Endodermal cell (in vitro differentiated cells): ENCODE data around the gene RALGAPA1. TPM values are rescaled to one million over a fixed set of nuclear protein-coding genes. Genes with fewer than 3 reads are reported as not detected.

Source experiments
- DNase-seq: peaks from one replicate; pipeline ENCODE4 v3.0.0-alpha.2; 2017
- H3K27ac ChIP-seq: 2 replicates; pipeline ENCODE4 v1.5.1; 2013; ENCODE audit warnings: mild to moderate bottlenecking, low read depth, low read length, moderate library complexity
- H3K27me3 ChIP-seq: 2 replicates; pipeline ENCODE4 v1.6.1; 2013; ENCODE audit warnings: mild to moderate bottlenecking, low read length, moderate library complexity; ENCODE audit not compliant: insufficient read depth, control insufficient read depth, poor library complexity, severe bottlenecking
- H3K36me3 ChIP-seq: 2 replicates; pipeline ENCODE4 v1.7.0; 2013; ENCODE audit warnings: mild to moderate bottlenecking, low read length, moderate library complexity; ENCODE audit not compliant: control insufficient read depth, insufficient read depth
- H3K4me1 ChIP-seq: one replicate; pipeline ENCODE4 v1.7.0; 2013; ENCODE audit warnings: low read length; ENCODE audit not compliant: control insufficient read depth, insufficient read depth
- H3K4me3 ChIP-seq: 2 replicates; pipeline ENCODE4 v1.5.1; 2013; ENCODE audit warnings: mild to moderate bottlenecking, low read length, moderate library complexity
- H3K9ac ChIP-seq: 2 replicates; pipeline ENCODE4 v1.6.1; 2013; ENCODE audit warnings: mild to moderate bottlenecking, low read length, moderate library complexity; ENCODE audit not compliant: poor library complexity, severe bottlenecking; ENCODE audit errors: extremely low read depth
- H3K9me3 ChIP-seq: 2 replicates; pipeline ENCODE4 v1.6.1; 2013; ENCODE audit warnings: mild to moderate bottlenecking, low read length, moderate library complexity; ENCODE audit not compliant: control insufficient read depth
- H3K27ac Mint-ChIP-seq: 2 replicates; pipeline ENCODE4 v1.8.0; 2020; ENCODE audit warnings: mixed read lengths
- H3K27me3 Mint-ChIP-seq: 2 replicates; pipeline ENCODE4 v1.8.0; 2021; ENCODE audit warnings: mild to moderate bottlenecking, mixed read lengths; ENCODE audit not compliant: insufficient read depth
- H3K36me3 Mint-ChIP-seq: 2 replicates; pipeline ENCODE4 v1.8.0; 2020; ENCODE audit warnings: low read depth, mixed read lengths
- H3K4me1 Mint-ChIP-seq: 2 replicates; pipeline ENCODE4 v1.8.0; 2020; ENCODE audit warnings: mixed read lengths
- H3K4me3 Mint-ChIP-seq: 2 replicates; pipeline ENCODE4 v1.8.0; 2020; ENCODE audit warnings: mild to moderate bottlenecking, moderate library complexity, mixed read lengths
- H3K9me3 Mint-ChIP-seq: 2 replicates; pipeline ENCODE4 v1.8.0; 2020; ENCODE audit warnings: mild to moderate bottlenecking, mixed read lengths
- CTCF ChIP-seq: fragments of 200-600 bp; sonication (generic); conservative IDR thresholded peaks from 2 replicates; pipeline ENCODE4 v1.5.0; 2021; ENCODE audit warnings: antibody characterized with exemption, mild to moderate bottlenecking
- WGBS, 2 experiments: methylation state at CpG; one replicate each; pipeline versions ENCODE4 v1.1.5 to v1.1.7; 2013; ENCODE audit warnings: missing lambda C conversion rate in 2 of 2, mixed read lengths in 1 of 2; ENCODE audit not compliant: insufficient coverage in 1 of 2, insufficient read length in 1 of 2; 5-methylcytosine and 5-hydroxymethylcytosine counted together
- total RNA-seq, 2 donors: library from RNA; stranded (reverse); fragmentation: NEBNext Ultra II Directional in 1 of 2; extraction: Animal tissue kit (Norgen Biotek cat#: 25700) in 1 of 2; gene quantifications; 2 replicates in 1 of 2; 3 replicates in 1 of 2; pipeline ENCODE4 v1.2.1, GENCODE V29; 2021

RALGAPA1 gene
- total RNA-seq, 2 donors from 2014 or later = 31.2 to 36.3 TPM

GRCh38 chr14:35504260-35504659 is 304.8 kb downstream of the RALGAPA1 start:
- 60 to 81% methylated on average over 1 of the region's 1 CpG for WGBS, 2 experiments
- no peak for TF ChIP-seq CTCF
- Mint-ChIP-seq H3K27ac (no peak overlapping the region), H3K27me3 (peaks cover 13% of the 10 kb centered on the region), H3K4me1 (peaks cover 2% of the 10 kb centered on the region), H3K4me3 (no peak overlapping the region), H3K9me3 (peaks cover 2% of the 10 kb centered on the region), H3K36me3 (no peaks in the 10 kb centered on the region)
- Histone ChIP-seq H3K4me1 (no peaks in the 10 kb centered on the region), H3K9ac (no peak overlapping the region), H3K27me3 (no peaks in the 10 kb centered on the region), H3K36me3 (no peaks in the 10 kb centered on the region), H3K27ac (no peak overlapping the region), H3K9me3 (no peaks in the 10 kb centered on the region), H3K4me3 (no peak overlapping the region)
- no peak for DNase-seq

GRCh38 chr14:35503646-35504045 is 305.4 kb downstream of the RALGAPA1 start:
- H3K27ac ChIP-seq = no peak overlapping the region
- Mint-ChIP-seq H3K27me3 (peaks cover 13% of the 10 kb centered on the region), H3K9me3 (peaks cover 2% of the 10 kb centered on the region), H3K36me3 (no peaks in the 10 kb centered on the region), H3K4me3 (no peak overlapping the region), H3K27ac (no peak overlapping the region), H3K4me1 (peaks cover 2% of the 10 kb centered on the region)
- H3K9me3 ChIP-seq = no peaks in the 10 kb centered on the region
- H3K27me3 ChIP-seq = no peaks in the 10 kb centered on the region
- no peak for TF ChIP-seq CTCF
- no peak overlapping the region for H3K9ac ChIP-seq
- H3K4me1 ChIP-seq = no peaks in the 10 kb centered on the region
- no peak for DNase-seq
- no peak overlapping the region for H3K4me3 ChIP-seq
- no peaks in the 10 kb centered on the region for H3K36me3 ChIP-seq
- WGBS, 2 experiments = 56 to 60% methylated on average over 3 of the region's 3 CpGs

GRCh38 chr14:35499180-35499579 is 309.9 kb downstream of the RALGAPA1 start:
- H3K27ac ChIP-seq = no peak overlapping the region
- Mint-ChIP-seq H3K27me3 (peaks cover 11% of the 10 kb centered on the region), H3K4me1 (peaks cover 2% of the 10 kb centered on the region), H3K9me3 (peaks cover 2% of the 10 kb centered on the region), H3K27ac (no peak overlapping the region), H3K36me3 (no peaks in the 10 kb centered on the region), H3K4me3 (no peak overlapping the region)
- no peak overlapping the region for H3K4me3 ChIP-seq
- no peak overlapping the region for H3K9ac ChIP-seq
- H3K36me3 ChIP-seq = no peaks in the 10 kb centered on the region
- 84 to 93% methylated on average over 2 of the region's 2 CpGs for WGBS, 2 experiments
- H3K9me3 ChIP-seq = no peaks in the 10 kb centered on the region
- no peaks in the 10 kb centered on the region for H3K4me1 ChIP-seq
- no peak for TF ChIP-seq CTCF
- no peaks in the 10 kb centered on the region for H3K27me3 ChIP-seq
- no peak for DNase-seq
